WTC11 (cell line): Measurements from ENCODE around the gene MOV10.

Experiments used
- ATF2 ChIP-seq: sonication (generic); formaldehyde crosslinking; IDR thresholded peaks from 2 replicates; pipeline ENCODE4 v1.8.1; 2022; ENCODE audit warnings: low read depth, missing genetic modification reagents, borderline replicate concordance
- CTCF ChIP-seq: fragments of 200-600 bp; IDR thresholded peaks from 2 replicates; pipeline ENCODE4 v1.8.0; 2022; ENCODE audit warnings: antibody characterized with exemption
- E2F5 ChIP-seq: sonication (generic); formaldehyde crosslinking; IDR thresholded peaks from 2 replicates; pipeline ENCODE4 v1.8.1; 2022; ENCODE audit warnings: mild to moderate bottlenecking, moderate library complexity, missing genetic modification reagents
- HMGA2 ChIP-seq: fragments of 250-450 bp; sonication (Bioruptor Pico); IDR thresholded peaks from 2 replicates; pipeline ENCODE4 v1.4.0; 2021; ENCODE audit warnings: mild to moderate bottlenecking, moderate library complexity
- NFE2L1 ChIP-seq: sonication (generic); formaldehyde crosslinking; IDR thresholded peaks from 2 replicates; pipeline ENCODE4 v1.8.1; 2023; ENCODE audit warnings: missing genetic modification reagents
- SP1 ChIP-seq: sonication (generic); formaldehyde crosslinking; conservative IDR thresholded peaks from 2 replicates; pipeline ENCODE4 v1.8.1; 2022; ENCODE audit warnings: missing genetic modification reagents

GRCh38 chr1:112687361-112687760 lies 12.9 kb downstream of the MOV10 start:
- TF ChIP-seq CTCF, result no peak
- no peak for TF ChIP-seq SP1 (CRISPR knock-in tag)
- no peak for TF ChIP-seq NFE2L1 (CRISPR knock-in tag)
- TF ChIP-seq HMGA2, result no peak
- no peak for TF ChIP-seq ATF2 (CRISPR knock-in tag)
- no peak for TF ChIP-seq E2F5 (CRISPR knock-in tag)
